Esophagus squamous epithelium (tissue), 4 donors: ENCODE measurements around the gene RNF213.

ENCODE experiments used
- CTCF ChIP-seq, 6 experiments: fragments of 450-650 bp in 4 of 6; fragments of 200-600 bp in 2 of 6; sonication (generic) in 2 of 6; IDR thresholded peaks; one replicate each; pipeline ENCODE4 v1.5.1; 2016 to 2019; ENCODE audit warnings: antibody characterized with exemption in 6 of 6, mild to moderate bottlenecking in 4 of 6, moderate library complexity in 4 of 6
- POLR2A ChIP-seq, 4 donors: fragments of 450-650 bp; IDR thresholded peaks; one replicate each; pipeline ENCODE4 v1.6.1; 2017; ENCODE audit warnings: antibody characterized with exemption in 4 of 4, mild to moderate bottlenecking in 4 of 4, moderate library complexity in 3 of 4

- TF ChIP-seq CTCF (IDR thresholded peaks at IDR 0.05) = no peak
- no peak for TF ChIP-seq POLR2A (IDR thresholded peaks at IDR 0.05)
These were observed 183.4 kb downstream of the RNF213 start for GRCh38 chr17:80443916-80444643.
